HG03439 (cell line): Measurements from ENCODE around the gene BTBD19.
A peak's percentile ranks its signal among the peaks of the same experiment; 100 is the strongest.
"Not testable (repeated sequence)": the region's sequence is repeated elsewhere in the genome, so short reads cannot be mapped to it uniquely, and the experiment has no call there.

Experiments
- ATAC-seq: cut with Tn5 transposase; IDR thresholded peaks from one replicate; pipeline ENCODE4 v1.9.1; 2021; ENCODE audit warnings: mild to moderate bottlenecking, moderate library complexity; ENCODE audit not compliant: unreplicated experiment

BTBD19 gene

DNA sequence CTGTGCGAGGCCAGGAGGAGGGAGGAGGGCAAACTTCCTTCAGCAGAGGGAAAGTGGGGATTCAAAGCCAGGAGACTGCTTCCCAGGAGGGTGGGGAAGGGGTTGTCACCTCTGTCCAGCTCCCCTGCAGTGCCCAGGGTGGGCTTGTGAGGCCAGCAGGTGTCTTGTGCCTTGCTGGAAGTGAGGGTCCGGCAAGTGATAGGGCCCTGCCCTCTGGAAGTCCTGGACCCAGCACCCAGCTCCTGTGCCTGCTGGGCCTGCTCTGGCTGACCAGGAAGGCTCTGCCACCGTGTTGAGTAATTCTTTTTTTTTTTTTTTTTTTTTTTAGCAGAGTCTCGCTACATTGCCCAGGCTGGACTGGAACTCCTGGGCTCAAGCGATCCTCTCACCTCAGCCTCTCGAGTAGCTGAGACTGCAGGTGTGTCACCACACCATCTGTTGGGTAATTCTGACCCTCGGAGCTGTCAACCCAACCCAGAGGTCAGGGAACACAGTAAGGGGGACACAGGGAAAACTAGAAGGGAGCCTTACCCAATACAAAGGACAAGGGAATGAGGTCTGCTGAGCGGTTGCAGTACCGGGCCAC lies 21.4 kb upstream of the BTBD19 start:
- ATAC-seq = no peak

DNA sequence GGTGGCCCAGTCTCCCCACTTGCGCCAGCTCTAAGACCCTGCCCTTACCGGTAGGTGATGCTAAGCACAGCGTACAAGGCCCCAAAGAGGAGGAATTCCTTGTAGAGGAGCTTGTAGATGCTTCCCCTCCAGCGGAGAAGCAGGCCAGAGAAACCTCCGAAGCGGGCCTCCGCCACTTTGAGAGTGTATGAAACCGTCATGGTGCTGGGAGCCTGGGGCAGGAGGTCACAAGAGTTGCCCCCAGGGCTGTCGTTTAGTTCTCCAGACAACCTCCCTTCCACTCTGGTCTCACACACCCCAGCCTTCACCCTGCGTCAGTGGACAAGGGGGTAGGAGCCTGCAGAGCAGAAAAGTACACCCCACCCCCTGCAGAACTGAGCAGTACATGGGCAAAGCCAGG lies 20.8 kb upstream of the BTBD19 start:
- no peak for ATAC-seq

DNA sequence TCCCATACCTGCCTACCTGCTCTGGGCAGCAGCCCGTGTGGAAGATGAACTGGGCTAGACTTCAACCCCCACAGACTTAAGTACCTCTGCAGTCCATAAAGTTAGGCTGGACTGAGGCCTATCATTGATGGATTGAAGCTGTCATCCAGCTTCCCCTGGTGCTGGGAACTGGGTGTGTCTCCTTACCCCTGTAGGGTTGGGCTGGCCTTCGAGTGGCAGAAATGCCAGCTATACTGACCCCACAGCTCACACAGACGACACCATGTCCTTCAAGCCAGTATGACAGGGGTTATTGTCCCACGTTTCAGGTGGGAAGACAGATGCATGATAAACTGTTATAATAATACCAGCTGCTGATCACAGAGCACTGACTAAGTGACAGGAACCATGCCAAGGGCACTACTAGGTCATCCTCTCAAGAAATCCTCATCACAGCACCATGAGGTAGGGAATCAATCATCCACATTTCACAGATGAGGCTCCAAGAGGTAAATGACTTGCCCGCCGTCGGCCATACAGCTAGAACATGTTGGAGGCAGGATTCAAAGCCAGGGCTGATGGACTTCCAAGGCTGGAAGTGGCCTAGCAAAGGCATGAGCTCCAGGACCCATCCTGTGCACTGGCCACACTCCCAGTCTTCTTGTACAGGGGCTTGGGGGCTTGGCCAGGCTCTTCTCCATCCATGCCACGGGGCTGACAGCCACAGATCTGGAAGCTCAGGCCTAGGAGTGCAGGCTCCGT lies 20.0 kb upstream of the BTBD19 start, which contains the start of gene BEST4:
Gene BEST4, minus strand, starts transcription at position 51 of the 741 bp plus-strand sequence. CDS start 465 bp downstream, outside the sequence.
- no peak for ATAC-seq

DNA sequence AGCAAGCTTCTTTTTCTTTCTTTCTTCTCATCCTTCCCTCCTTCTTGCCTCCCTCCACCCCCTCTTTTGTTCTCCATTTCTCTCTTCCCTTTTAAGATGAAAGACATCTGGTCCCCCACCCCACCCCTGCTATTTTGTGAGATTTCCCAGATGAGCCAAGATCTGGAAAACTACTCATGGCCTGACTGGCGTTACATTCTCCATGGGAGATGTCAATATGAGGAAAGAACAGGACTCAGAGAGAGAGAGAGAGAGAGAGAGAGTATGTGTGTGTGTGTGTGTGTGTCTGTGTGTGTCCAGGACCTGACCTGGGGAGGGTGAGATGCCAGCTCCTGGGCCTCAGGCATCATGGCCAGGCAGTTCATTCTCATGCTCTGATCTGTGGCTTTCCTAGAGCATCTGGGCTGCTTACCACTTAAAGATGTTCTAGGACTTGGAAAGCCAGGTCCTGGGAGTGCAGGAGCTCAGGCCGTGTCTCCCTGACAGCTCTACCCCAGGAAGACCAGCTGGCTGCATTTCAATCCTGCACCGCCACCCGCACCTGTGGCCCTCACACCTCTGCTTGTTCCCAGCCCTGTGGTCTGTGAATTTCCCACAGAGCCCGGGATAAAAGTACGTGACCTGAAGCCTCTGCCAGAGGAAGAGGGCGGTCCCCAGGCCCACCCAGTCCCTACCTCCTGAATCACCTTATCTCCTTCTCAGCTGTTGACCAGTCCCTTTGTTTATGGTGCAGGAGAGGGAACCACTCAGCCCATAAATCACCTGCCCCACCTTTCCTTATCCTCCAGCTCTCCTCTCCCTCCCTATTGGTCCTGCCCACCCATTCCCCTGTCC lies 17.1 kb upstream of the BTBD19 start:
- no peak for ATAC-seq

DNA sequence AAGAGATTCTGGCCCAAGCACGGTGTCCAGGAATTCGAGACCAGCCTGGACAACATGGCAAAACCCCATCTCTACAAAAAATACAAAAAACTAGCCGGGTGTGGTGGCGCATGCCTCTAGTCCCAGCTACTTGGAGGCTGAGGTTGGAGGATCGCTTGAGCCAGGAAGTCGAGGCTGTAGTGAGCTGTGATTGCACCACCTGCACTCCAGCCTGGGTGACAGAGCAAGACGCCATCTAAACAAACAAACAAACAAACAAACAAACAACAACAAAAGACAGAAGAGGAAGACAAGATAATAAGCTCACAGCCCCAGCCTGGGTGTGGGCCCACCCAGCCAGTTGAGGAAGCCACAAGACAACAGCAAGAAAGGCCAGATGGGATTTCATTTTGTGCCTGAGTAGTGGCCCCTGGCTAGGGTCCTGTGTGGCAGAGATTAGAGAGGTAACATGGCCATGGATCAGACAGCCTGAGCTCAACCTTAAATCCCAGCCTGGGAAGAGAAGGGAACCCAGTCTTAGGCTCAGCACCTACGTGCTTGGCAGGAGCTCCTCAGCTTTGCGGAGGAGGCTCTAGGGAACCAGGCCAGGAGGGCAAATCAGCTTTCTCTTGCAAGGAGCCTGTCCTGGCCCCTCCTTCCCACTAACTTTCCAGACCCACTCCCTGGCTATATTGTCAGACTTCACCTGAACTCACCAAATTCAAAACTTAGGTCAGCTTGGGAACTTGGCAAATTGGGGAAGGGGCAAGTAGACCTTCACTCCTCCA lies 15.4 kb upstream of the BTBD19 start:
- no peak for ATAC-seq

DNA sequence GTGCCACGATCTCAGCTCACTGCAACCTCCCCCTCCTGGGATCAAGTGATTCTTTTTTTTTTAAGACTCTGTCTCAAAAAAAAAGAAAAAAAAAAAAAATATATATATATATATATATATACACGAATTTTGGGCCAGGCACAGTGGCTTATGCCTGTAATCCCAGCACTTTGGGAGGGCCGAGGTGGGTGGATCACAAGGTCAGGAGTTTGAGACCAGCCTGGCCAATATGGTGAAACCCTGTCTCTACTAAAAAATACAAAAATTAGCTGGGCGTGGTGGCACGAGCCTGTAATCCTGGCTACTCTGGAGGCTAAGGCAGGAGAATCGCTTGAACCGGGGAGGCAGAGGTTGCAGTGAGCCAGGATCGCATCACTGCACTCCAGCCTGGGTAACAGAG lies 10.4 kb upstream of the BTBD19 start:
- not testable (repeated sequence) for ATAC-seq

DNA sequence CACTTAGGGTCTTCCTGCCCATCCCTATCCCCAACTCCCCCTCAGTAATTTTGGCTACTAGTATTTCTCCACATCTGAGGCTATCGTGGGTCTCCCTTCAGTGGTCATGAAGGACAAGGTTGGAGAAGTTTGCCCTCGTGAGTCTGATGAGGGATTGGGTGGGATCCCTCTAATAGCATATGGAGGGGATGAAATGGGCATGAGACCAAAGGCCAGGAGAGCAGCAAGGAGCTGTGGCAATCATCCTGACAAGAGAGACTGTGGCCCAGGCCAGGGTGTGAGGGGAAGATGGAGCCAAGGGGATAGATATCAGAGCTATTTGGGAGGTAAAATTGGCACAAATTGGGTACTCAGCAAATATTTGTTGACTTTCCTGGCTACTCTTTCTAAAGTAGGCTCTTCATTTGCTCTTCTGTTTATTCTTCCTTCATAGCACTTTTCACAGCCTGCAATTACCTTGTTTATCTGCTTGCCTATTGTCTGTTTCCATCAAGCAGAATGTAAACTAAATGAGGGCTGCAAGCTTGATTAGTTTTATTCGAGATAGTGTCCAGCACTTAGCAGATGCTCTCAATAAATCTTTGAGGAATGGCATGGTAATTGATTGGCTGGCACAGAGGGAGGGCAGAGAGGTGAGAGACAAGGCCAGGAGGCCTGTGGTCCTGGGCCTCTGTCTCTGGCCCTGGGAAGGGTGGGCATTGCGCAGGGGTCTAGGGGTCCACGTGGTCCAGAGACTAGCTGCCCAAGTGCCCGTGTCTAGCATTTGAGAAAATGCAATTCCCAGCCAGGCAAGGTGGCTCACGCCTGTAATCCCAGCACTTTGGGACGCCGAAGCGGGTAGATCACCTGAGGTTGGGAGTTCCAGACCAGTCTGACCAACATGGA lies 9.6 kb upstream of the BTBD19 start:
- no peak for ATAC-seq

DNA sequence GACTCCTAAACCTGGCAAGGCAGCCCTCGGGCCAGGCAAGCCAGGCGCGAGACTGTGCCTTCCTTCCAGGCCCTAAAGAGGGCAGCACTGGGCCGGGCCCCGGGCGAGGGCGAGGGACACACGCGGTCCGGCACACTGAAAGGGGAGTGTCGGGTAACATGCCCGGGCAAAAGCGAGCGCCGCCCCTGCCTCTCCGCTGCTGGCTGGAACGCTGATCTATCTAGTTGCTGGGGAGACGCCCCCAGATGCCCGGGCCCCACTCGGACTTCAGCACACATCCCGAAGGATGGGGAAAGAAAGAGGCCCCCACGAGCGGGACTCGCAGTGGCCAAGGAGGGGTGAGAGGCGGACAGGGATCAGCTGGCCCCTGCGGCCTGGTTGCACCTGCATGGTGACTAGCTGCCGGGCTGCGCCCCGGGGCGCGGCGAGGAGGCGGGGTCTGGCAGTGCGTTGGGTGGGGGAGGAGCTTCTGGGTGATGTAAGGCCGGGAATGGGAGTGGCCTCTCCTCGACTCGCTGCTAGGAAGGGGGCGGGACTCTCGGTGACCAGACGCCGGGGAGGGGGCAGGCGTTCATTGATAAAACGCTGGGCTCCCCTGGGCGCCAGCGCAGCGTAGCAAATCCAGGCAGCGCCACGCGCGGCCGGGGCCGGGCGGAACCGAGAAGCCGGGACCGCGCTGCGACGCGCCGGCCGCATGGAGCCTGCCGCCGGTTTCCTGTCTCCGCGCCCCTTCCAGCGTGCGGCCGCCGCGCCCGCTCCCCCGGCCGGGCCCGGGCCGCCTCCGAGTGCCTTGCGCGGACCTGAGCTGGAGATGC lies 8.3 kb upstream of the BTBD19 start, which contains the start of gene PLK3:
Gene PLK3, plus strand, starts transcription at position 608 of the 815 bp plus-strand sequence. Its CDS starts 87 bp downstream, at position 695.
- ATAC-seq = peak; percentile 77

DNA sequence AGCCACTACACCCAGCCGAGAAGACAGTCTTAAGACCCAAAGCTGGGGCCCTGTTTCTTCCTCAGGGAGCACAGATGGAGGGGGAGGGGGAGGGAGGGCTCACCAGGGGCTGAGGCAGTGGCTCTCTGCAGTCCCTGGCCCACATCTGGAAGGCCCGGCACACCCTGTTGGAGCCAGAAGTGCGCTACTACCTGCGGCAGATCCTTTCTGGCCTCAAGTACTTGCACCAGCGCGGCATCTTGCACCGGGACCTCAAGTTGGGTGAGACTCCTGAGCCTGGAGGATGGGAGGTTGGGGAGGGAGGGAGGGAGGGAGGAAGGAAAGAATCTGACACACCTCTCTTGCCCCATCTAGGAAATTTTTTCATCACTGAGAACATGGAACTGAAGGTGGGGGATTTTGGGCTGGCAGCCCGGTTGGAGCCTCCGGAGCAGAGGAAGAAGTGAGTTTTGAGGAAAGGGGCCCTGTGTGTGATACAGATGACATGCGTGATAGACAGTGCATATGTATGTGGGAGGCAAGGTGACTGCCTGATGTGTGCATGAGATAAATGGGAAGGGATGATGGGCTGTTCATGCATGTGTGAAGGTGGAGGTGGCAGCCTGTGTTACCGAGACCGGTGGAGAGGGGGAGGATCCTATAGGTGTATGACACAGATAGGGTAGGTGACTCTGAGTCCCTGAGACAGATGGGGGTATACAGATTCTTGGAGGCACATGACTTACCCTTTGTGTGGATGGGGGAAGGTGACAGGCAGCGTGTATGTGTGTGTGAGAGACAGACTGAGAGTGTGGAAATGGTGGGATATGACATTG lies 6.6 kb upstream of the BTBD19 start:
- no peak for ATAC-seq

DNA sequence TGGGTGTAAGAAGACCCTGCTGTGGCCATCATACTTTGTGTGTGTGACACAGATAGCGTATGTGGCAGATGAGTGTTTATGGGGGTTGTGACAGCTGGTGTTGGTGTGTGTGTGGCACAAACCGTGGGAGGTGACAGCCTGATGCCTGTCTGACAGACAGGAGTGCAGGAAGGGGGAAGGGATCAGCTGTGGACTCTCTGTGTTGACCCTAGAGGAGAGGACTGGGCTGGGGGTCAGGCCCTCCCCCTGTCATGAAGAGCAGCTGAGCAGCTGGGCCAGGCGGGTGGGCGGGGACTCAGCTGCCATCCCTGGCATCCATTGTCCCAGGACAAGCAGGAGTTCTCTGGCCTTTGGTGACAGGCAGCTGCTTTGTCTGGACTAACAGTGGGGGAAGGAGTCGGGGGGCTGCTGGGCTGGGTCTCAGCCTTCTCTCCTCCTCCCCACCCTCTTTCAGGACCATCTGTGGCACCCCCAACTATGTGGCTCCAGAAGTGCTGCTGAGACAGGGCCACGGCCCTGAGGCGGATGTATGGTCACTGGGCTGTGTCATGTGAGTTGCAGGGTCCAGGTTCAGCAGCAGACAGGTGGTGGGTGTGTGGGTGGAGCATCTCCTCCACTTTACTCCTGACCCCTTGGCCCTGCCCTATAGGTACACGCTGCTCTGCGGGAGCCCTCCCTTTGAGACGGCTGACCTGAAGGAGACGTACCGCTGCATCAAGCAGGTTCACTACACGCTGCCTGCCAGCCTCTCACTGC lies 5.8 kb upstream of the BTBD19 start:
- ATAC-seq = no peak

DNA sequence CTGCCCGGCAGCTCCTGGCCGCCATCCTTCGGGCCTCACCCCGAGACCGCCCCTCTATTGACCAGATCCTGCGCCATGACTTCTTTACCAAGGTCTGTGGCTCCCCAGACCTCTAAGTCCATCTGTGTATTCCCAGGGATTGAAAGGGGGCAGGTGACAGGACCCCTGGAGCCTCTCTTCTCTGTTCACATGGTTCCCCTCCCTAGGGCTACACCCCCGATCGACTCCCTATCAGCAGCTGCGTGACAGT lies 5.3 kb upstream of the BTBD19 start:
- no peak for ATAC-seq

DNA sequence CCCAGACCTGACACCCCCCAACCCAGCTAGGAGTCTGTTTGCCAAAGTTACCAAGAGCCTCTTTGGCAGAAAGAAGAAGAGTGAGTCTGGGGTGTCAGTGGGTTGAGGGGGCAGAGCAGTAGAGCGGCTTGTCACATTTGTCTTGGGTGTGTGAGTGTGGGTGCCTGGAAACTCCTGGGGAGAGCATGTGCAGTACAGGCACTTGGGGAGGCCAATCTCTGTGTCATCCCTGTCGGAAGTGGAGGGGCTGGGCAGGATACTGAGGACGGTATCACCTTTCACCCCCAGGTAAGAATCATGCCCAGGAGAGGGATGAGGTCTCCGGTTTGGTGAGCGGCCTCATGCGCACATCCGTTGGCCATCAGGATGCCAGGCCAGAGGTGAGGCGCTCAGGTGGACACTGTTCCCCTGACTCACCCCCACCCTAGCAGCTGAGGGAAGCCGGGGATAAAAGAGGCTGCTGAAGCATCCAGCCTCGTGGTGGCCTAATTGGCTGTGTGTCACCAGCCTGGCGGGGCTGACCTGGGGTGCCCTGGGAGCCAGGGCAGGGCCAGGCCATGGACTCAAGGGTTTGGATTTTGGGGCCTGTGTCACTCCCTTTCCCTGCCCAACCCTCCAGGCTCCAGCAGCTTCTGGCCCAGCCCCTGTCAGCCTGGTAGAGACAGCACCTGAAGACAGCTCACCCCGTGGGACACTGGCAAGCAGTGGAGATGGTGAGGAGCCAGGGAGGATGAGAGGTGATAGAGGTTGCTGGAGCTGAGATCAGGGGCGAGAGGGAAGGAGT lies 4.8 kb upstream of the BTBD19 start:
- no peak for ATAC-seq

DNA sequence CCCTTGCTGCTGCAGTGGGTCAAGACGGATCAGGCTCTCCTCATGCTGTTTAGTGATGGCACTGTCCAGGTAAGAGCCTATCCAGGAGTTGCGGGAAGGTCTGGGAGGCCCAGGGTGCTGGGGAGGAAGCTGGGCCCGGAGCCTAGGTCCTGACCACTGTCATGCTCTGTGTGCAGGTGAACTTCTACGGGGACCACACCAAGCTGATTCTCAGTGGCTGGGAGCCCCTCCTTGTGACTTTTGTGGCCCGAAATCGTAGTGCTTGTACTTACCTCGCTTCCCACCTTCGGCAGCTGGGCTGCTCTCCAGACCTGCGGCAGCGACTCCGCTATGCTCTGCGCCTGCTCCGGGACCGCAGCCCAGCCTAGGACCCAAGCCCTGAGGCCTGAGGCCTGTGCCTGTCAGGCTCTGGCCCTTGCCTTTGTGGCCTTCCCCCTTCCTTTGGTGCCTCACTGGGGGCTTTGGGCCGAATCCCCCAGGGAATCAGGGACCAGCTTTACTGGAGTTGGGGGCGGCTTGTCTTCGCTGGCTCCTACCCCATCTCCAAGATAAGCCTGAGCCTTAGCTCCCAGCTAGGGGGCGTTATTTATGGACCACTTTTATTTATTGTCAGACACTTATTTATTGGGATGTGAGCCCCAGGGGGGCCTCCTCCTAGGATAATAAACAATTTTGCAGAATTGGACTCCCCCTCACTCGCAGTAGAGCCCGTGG lies 2.9 kb upstream of the BTBD19 start:
- ATAC-seq = no peak

DNA sequence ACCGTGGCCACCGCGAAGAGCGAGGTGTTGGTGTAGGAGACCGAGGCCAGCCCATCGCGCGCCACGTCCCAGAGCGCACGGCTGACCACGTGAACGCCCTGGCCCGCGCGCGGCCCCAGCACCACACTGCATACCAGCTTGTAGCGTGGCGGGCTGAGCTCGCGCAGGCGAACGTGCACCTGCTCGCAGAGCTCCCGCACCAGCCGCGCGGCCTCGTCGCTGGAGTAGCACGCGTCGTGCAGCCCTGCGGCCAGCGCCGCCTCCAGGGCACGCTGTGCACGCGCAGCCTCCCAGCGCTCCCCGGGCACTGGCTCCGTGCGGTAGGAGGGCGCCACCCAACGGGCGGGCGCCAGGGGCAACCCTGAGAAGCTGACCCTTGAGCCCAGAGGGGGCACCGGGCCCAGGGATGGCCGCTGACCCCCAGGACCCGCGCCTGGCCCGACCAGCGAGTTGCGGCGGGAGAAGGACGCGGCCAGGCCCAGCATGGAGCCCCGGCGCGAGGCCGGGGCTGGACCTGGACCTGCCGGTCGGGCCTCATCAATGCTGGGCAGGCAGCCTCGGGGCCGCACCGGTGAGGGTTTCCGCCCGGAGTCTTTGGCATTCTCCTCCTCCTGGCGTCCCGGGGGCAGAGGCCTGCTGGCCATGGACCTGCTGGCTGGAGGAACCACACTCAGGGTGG lies 2.2 kb upstream of the BTBD19 start:
- ATAC-seq = no peak

DNA sequence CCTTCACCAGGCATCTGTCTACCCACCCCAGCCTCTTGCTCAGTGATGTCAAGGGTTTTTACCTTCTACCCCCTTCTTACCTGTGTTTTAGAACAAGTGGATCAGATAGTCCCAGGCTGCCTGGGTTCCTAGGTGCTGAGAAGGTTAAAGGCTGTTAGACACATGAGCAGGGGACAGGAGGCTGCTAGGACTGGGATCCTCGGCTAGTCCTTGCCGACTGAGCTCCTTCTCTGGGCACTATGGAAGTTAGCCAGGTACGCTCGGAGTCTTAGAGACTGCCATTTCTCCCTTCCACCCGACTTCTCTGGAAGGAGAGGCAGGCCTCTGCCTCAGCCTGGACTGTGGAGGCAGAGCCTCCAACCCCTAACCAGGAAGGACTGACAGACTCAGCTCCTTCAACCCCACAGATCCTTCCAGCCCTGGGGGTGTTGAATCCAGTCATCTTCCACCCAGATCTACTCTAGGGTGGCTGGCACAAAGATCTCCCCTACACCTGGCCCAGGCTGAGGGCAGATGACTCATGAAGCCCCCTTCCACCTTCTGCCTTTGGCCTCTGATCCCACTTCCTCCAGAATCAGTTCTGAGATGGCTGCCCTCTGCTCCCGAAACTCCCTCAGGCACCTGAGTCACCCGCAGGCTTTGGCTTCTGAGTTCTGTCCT lies 1.5 kb upstream of the BTBD19 start, which contains the start of gene DYNLT4:
Gene DYNLT4, minus strand, starts transcription at position 648 of the 660 bp plus-strand sequence. CDS start 683 bp downstream, outside the sequence.
- ATAC-seq = no peak
